ENCODE results near the gene COL4A4. TPM values are rescaled to one million over a fixed set of nuclear protein-coding genes. Genes with fewer than 3 reads are reported as not detected.
"Not testable (repeated sequence)": the region's sequence is repeated elsewhere in the genome, so short reads cannot be mapped to it uniquely, and the experiment has no call there.

Gene COL4A4
- total RNA-seq, 3 donors from 2014 or later (not counting 1 experiment from before 2014, with no cell fraction given) = 0.31 to 2.3 (median 0.88) TPM

GRCh38 chr2:227097495-227098161 is 66.4 kb downstream of the COL4A4 start:
- Histone ChIP-seq H3K4me3 (ENCODE audit: low read length) (no peak overlapping the region), H3K27ac (ENCODE audit: low read length) (no peak overlapping the region), H3K9me3 (ENCODE audit: control insufficient read depth, insufficient read depth, low read length) (no peaks in the 10 kb centered on the region), H3K4me1 (ENCODE audit: control insufficient read depth, insufficient read depth, low read length) (no peaks in the 10 kb centered on the region), H3K36me3 (ENCODE audit: control insufficient read depth, insufficient read depth, low read length) (no peaks in the 10 kb centered on the region), H3K27me3 (ENCODE audit: control insufficient read depth, insufficient read depth, low read length) (no peaks in the 10 kb centered on the region)
- intact Hi-C loops (cut with micrococcal nuclease) = no loop called here
- no peak for ATAC-seq
- no peaks in the 10 kb centered on the region for H3K9me3 Mint-ChIP-seq
- no peaks in the 10 kb centered on the region for H3K36me3 Mint-ChIP-seq
- H3K27ac Mint-ChIP-seq = no peak overlapping the region
- no peak for DNase-seq
- 88% methylated on average over 2 of the region's 5 CpGs for WGBS (ENCODE audit: insufficient coverage)
- H3K4me3 Mint-ChIP-seq = no peak overlapping the region
- TF ChIP-seq, protein P1, sequence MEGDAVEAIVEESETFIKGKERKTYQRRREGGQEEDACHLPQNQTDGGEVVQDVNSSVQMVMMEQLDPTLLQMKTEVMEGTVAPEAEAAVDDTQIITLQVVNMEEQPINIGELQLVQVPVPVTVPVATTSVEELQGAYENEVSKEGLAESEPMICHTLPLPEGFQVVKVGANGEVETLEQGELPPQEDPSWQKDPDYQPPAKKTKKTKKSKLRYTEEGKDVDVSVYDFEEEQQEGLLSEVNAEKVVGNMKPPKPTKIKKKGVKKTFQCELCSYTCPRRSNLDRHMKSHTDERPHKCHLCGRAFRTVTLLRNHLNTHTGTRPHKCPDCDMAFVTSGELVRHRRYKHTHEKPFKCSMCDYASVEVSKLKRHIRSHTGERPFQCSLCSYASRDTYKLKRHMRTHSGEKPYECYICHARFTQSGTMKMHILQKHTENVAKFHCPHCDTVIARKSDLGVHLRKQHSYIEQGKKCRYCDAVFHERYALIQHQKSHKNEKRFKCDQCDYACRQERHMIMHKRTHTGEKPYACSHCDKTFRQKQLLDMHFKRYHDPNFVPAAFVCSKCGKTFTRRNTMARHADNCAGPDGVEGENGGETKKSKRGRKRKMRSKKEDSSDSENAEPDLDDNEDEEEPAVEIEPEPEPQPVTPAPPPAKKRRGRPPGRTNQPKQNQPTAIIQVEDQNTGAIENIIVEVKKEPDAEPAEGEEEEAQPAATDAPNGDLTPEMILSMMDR (IDR thresholded peaks at IDR 0.05) = no peak
- H3K4me1 Mint-ChIP-seq = no peaks in the 10 kb centered on the region
- no peaks in the 10 kb centered on the region for H3K27me3 Mint-ChIP-seq (ENCODE audit: low read depth in 2 of 2)

GRCh38 chr2:227095346-227095745 is 68.7 kb downstream of the COL4A4 start:
- no peaks in the 10 kb centered on the region for H3K36me3 Mint-ChIP-seq
- ATAC-seq = no peak
- Histone ChIP-seq H3K36me3 (ENCODE audit: control insufficient read depth, insufficient read depth, low read length) (no peaks in the 10 kb centered on the region), H3K4me1 (ENCODE audit: control insufficient read depth, insufficient read depth, low read length) (no peaks in the 10 kb centered on the region), H3K4me3 (ENCODE audit: low read length) (no peak overlapping the region), H3K27me3 (ENCODE audit: control insufficient read depth, insufficient read depth, low read length) (no peaks in the 10 kb centered on the region), H3K9me3 (ENCODE audit: control insufficient read depth, insufficient read depth, low read length) (no peaks in the 10 kb centered on the region), H3K27ac (ENCODE audit: low read length) (no peak overlapping the region)
- no peaks in the 10 kb centered on the region for H3K9me3 Mint-ChIP-seq
- DNase-seq = no peak
- H3K27me3 Mint-ChIP-seq (ENCODE audit: low read depth in 2 of 2) = no peaks in the 10 kb centered on the region
- no peak overlapping the region for H3K27ac Mint-ChIP-seq
- intact Hi-C loops (cut with micrococcal nuclease) = no loop called here
- H3K4me3 Mint-ChIP-seq = no peak overlapping the region
- H3K4me1 Mint-ChIP-seq = no peaks in the 10 kb centered on the region
- TF ChIP-seq, protein P1 (IDR thresholded peaks at IDR 0.05) = no peak
- WGBS (ENCODE audit: insufficient coverage) = 34% methylated on average over 4 of the region's 4 CpGs

- ATAC-seq (no peak), DNase-seq (no peak)
- Histone ChIP-seq H3K27ac (ENCODE audit: low read length) (no peak overlapping the region), H3K36me3 (ENCODE audit: control insufficient read depth, insufficient read depth, low read length) (no peaks in the 10 kb centered on the region), H3K4me1 (ENCODE audit: control insufficient read depth, insufficient read depth, low read length) (no peaks in the 10 kb centered on the region), H3K4me3 (ENCODE audit: low read length) (no peak overlapping the region), H3K27me3 (ENCODE audit: control insufficient read depth, insufficient read depth, low read length) (no peaks in the 10 kb centered on the region), H3K9me3 (ENCODE audit: control insufficient read depth, insufficient read depth, low read length) (no peaks in the 10 kb centered on the region)
- peaks cover 0 to 1% of the 10 kb centered on the region in 2 donors for H3K27me3 Mint-ChIP-seq (ENCODE audit: low read depth in 2 of 2)
- H3K27ac Mint-ChIP-seq = no peak overlapping the region
- TF ChIP-seq, protein P1 (IDR thresholded peaks at IDR 0.05) = no peak
- no peaks in the 10 kb centered on the region for H3K36me3 Mint-ChIP-seq
- intact Hi-C loops (cut with micrococcal nuclease) = no loop called here
- H3K4me3 Mint-ChIP-seq = no peak overlapping the region
- WGBS (ENCODE audit: insufficient coverage) = no CpG with 5 or more reads among the region's 1 CpG
- H3K4me1 Mint-ChIP-seq = no peaks in the 10 kb centered on the region
- H3K9me3 Mint-ChIP-seq = peaks cover 2% of the 10 kb centered on the region in 2 donors
These were observed 81.7 kb downstream of the COL4A4 start for GRCh38 chr2:227082286-227082685.

DNA sequence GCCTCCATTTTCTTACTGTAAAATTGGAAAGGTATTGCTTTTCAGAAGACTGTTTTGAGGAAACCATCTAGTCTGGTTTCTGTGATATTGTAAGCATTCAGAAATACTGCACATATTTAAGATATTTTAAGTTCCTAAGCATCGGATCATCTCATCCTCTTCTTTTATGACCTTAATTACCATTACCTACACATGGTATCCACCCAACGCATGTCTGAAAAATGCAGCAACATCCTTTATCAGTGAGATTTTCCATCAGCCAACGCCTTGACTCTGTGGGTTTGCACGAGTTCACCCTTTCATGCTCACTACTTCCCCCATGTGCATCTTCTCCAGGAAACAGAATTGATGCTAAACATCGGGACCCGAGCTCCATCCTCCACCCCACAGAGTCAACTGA is 84.3 kb downstream of the COL4A4 start:
- ATAC-seq (no peak), DNase-seq (no peak)
- TF ChIP-seq, protein P1 (IDR thresholded peaks at IDR 0.05) = no peak
- Histone ChIP-seq H3K4me1 (ENCODE audit: control insufficient read depth, insufficient read depth, low read length) (no peaks in the 10 kb centered on the region), H3K27me3 (ENCODE audit: control insufficient read depth, insufficient read depth, low read length) (no peaks in the 10 kb centered on the region), H3K4me3 (ENCODE audit: low read length) (no peak overlapping the region), H3K9me3 (ENCODE audit: control insufficient read depth, insufficient read depth, low read length) (no peaks in the 10 kb centered on the region), H3K27ac (ENCODE audit: low read length) (no peak overlapping the region), H3K36me3 (ENCODE audit: control insufficient read depth, insufficient read depth, low read length) (no peaks in the 10 kb centered on the region)
- Mint-ChIP-seq H3K27me3 (ENCODE audit: low read depth in 2 of 2) (no peaks in the 10 kb centered on the region), H3K27ac (no peak overlapping the region), H3K9me3 (peaks cover 0 to 2% of the 10 kb centered on the region in 2 donors), H3K4me3 (no peak overlapping the region), H3K4me1 (no peaks in the 10 kb centered on the region), H3K36me3 (no peaks in the 10 kb centered on the region)
- intact Hi-C loops (cut with micrococcal nuclease) = no loop called here
- WGBS (ENCODE audit: insufficient coverage) = 87% methylated on average over 6 of the region's 6 CpGs

DNA sequence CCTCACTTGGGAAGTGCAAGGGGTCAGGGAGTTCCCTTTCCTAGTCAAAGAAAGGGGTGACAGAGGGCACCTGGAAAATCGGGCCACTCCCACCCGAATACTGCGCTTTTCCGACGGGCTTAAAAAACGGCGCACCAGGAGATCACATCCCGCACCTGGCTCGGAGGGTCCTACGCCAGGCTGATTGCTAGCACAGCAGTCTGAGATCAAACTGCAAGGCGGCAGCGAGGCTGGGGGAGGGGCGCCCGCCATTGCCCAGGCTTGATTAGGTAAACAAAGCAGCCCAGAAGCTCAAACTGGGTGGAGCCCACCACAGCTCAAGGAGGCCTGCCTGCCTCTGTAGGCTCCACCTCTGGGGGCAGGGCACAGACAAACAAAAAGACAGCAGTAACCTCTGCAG is 98.9 kb downstream of the COL4A4 start:
- H3K27me3 ChIP-seq (ENCODE audit: control insufficient read depth, insufficient read depth, low read length); DNase-seq; ATAC-seq; H3K36me3 Mint-ChIP-seq; H3K9me3 Mint-ChIP-seq; H3K27ac Mint-ChIP-seq; H3K27ac ChIP-seq (ENCODE audit: low read length); H3K4me3 Mint-ChIP-seq; intact Hi-C loops (cut with micrococcal nuclease); H3K9me3 ChIP-seq (ENCODE audit: control insufficient read depth, insufficient read depth, low read length); H3K4me1 Mint-ChIP-seq; H3K27me3 Mint-ChIP-seq (ENCODE audit: low read depth in 2 of 2); H3K4me3 ChIP-seq (ENCODE audit: low read length); H3K36me3 ChIP-seq (ENCODE audit: control insufficient read depth, insufficient read depth, low read length); H3K4me1 ChIP-seq (ENCODE audit: control insufficient read depth, insufficient read depth, low read length): not testable (repeated sequence)
- 97% methylated on average over 10 of the region's 14 CpGs for WGBS (ENCODE audit: insufficient coverage)
